ENCODE measurements around the gene GRM5. TPM values are rescaled to one million over a fixed set of nuclear protein-coding genes. Genes with fewer than 3 reads are reported as not detected.

The GRM5 gene
- total RNA-seq, 1 donor from 2014 or later: not detected

DNA sequence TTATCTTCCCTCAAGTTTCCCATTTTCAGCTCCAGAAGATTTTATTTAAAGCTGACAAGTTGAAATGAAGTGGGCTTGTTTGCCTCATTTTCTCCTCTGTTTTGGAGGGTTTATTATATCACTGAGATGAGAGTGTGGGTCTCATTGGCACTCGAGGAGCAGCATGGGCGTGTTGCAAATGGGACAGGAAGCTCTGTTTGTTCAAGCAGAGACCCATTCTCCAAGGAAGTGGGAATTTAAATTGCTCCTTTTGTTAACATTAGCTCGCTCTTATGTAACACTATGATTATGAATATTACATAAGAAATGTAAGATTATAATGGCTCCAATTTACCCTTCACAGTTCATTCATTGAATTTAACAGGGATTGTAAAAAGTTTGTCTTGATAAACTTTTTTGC is 410.6 kb downstream of the GRM5 start:
- H3K9me3 ChIP-seq: no peaks in the 10 kb centered on the region
- intact Hi-C loops (cut with DNase I): no loop called here
- no peaks in the 10 kb centered on the region for H3K27me3 ChIP-seq
- H3K36me3 ChIP-seq: no peaks in the 10 kb centered on the region
- TF ChIP-seq POLR2AphosphoS5 (IDR thresholded peaks at IDR 0.05; ENCODE audit: insufficient read depth in 1 of 2, low read depth in 1 of 2) (no peak), POLR2A (IDR thresholded peaks at IDR 0.05) (no peak)
- TF ChIP-seq, protein P1, sequence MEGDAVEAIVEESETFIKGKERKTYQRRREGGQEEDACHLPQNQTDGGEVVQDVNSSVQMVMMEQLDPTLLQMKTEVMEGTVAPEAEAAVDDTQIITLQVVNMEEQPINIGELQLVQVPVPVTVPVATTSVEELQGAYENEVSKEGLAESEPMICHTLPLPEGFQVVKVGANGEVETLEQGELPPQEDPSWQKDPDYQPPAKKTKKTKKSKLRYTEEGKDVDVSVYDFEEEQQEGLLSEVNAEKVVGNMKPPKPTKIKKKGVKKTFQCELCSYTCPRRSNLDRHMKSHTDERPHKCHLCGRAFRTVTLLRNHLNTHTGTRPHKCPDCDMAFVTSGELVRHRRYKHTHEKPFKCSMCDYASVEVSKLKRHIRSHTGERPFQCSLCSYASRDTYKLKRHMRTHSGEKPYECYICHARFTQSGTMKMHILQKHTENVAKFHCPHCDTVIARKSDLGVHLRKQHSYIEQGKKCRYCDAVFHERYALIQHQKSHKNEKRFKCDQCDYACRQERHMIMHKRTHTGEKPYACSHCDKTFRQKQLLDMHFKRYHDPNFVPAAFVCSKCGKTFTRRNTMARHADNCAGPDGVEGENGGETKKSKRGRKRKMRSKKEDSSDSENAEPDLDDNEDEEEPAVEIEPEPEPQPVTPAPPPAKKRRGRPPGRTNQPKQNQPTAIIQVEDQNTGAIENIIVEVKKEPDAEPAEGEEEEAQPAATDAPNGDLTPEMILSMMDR (IDR thresholded peaks at IDR 0.05): no peak
- H3K27ac ChIP-seq: no peak overlapping the region
- no peak for DNase-seq (ENCODE audit: extremely low spot score in 2 of 2)
- H3K4me3 ChIP-seq: no peak overlapping the region
- no peaks in the 10 kb centered on the region for H3K4me1 ChIP-seq

DNA sequence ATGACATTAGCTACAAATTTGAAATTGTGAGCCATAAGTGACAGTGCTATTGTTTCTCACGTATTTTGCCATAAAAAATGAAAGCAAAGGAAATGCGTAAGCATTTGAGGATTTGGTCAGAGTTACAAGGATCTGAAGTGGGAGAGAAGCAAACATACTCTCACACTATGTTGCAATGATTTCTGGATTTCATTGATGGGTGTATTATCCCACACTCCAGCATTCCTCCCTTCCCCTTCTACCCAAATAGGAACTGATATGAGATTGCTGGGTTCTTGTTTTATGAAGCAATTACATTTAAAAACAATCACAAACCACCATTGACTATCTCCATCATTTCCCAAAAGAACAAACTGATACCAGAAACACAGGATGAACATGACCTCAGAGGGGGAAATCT is 414.2 kb downstream of the GRM5 start:
- intact Hi-C loops (cut with DNase I): no loop called here
- H3K36me3 ChIP-seq: no peaks in the 10 kb centered on the region
- no peaks in the 10 kb centered on the region for H3K27me3 ChIP-seq
- no peak for TF ChIP-seq POLR2AphosphoS5 (IDR thresholded peaks at IDR 0.05; ENCODE audit: insufficient read depth in 1 of 2, low read depth in 1 of 2)
- TF ChIP-seq, protein P1 (IDR thresholded peaks at IDR 0.05): no peak
- no peak for DNase-seq (ENCODE audit: extremely low spot score in 2 of 2)
- no peaks in the 10 kb centered on the region for H3K4me1 ChIP-seq
- no peak overlapping the region for H3K27ac ChIP-seq
- no peaks in the 10 kb centered on the region for H3K9me3 ChIP-seq
- H3K4me3 ChIP-seq: no peak overlapping the region

DNA sequence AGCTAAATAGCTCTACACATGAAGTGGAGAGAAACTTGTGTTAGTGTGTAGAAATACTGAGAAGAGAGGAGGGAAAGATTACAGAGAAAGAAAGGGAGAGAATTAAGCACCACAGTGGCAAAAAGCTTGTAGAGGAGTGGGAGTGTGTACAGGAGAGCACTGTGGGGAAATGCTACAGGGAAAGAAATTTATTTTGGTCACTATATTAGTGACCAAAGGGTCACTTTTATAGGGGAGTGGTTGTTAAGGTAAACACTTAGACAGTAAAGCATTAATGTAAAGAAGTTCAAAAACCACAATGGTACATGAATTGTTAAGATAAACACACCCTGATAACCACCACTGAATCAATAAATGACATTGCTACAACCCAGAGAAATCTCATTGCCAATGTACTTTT is 421.1 kb downstream of the GRM5 start:
- H3K4me1 ChIP-seq: no peaks in the 10 kb centered on the region
- no peaks in the 10 kb centered on the region for H3K27me3 ChIP-seq
- no peaks in the 10 kb centered on the region for H3K36me3 ChIP-seq
- H3K9me3 ChIP-seq: no peaks in the 10 kb centered on the region
- no peak overlapping the region for H3K4me3 ChIP-seq
- H3K27ac ChIP-seq: no peak overlapping the region
- TF ChIP-seq POLR2AphosphoS5 (IDR thresholded peaks at IDR 0.05; ENCODE audit: insufficient read depth in 1 of 2, low read depth in 1 of 2) (no peak), POLR2A (IDR thresholded peaks at IDR 0.05) (no peak)
- TF ChIP-seq, protein P1 (IDR thresholded peaks at IDR 0.05): no peak
- intact Hi-C loops (cut with DNase I): no loop called here
- no peak for DNase-seq (ENCODE audit: extremely low spot score in 2 of 2)

DNA sequence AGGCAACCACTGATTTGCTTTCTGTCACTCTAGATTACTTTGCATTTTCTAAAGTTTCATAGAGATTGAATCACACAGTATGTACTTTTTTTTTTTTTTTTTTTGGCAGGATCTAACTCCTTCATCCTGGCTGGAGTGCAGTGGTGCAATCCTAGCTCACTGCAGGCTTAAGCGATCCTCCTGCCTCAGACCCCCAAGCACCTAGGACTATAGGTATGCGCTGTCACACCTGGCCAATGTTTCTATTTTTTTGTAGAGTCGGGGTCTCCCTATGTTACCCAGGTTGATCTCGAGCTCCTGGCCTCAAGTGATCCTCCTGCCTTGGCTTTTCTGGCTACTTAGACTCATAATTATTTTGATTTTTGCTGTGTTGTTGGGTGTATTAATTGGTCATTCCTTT is 433.6 kb downstream of the GRM5 start:
- H3K9me3 ChIP-seq: no peaks in the 10 kb centered on the region

DNA sequence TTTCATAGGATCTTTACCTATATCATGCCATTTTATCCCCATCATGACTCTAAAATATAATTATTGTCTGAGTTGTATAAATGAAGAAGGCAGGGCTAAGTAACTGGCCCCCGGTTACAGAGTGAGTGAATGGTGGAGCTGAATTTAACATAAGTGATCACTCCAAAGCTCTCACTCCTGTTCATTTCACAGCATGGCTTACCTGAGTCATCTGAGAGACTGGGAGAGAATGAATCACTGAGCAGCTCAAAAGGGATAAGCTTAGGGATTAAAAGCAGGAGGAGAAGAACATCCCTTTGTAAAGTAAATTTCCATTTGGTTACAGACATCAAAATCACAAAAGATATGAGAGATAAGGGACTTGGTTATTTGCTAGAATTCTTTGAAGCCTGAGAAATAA is 434.3 kb downstream of the GRM5 start:
- Histone ChIP-seq H3K36me3 (no peaks in the 10 kb centered on the region), H3K4me3 (no peak overlapping the region), H3K27me3 (no peaks in the 10 kb centered on the region), H3K4me1 (no peaks in the 10 kb centered on the region), H3K27ac (no peak overlapping the region), H3K9me3 (no peaks in the 10 kb centered on the region)
- TF ChIP-seq POLR2A (IDR thresholded peaks at IDR 0.05) (no peak), POLR2AphosphoS5 (IDR thresholded peaks at IDR 0.05; ENCODE audit: insufficient read depth in 1 of 2, low read depth in 1 of 2) (no peak)
- TF ChIP-seq, protein P1 (IDR thresholded peaks at IDR 0.05): no peak
- no peak for DNase-seq (ENCODE audit: extremely low spot score in 2 of 2)
- intact Hi-C loops (cut with DNase I): no loop called here

More for the DNA sequence above, 433.6 kb downstream of the GRM5 start:
- no peaks in the 10 kb centered on the region for H3K36me3 ChIP-seq
- no peak overlapping the region for H3K4me3 ChIP-seq
- no peak for DNase-seq (ENCODE audit: extremely low spot score in 2 of 2)
- H3K4me1 ChIP-seq: no peaks in the 10 kb centered on the region
- TF ChIP-seq POLR2AphosphoS5 (IDR thresholded peaks at IDR 0.05; ENCODE audit: insufficient read depth in 1 of 2, low read depth in 1 of 2) (no peak), POLR2A (IDR thresholded peaks at IDR 0.05) (no peak)
- TF ChIP-seq, protein P1 (IDR thresholded peaks at IDR 0.05): no peak
- no peak overlapping the region for H3K27ac ChIP-seq
- no peaks in the 10 kb centered on the region for H3K27me3 ChIP-seq
- intact Hi-C loops (cut with DNase I): no loop called here

Data from vagina (tissue), 2 donors.